ENCODE measurements around the gene BHLHE40.
"Not testable (repeated sequence)": the region's sequence is repeated elsewhere in the genome, so short reads cannot be mapped to it uniquely, and the experiment has no call there.

The BHLHE40 gene

GRCh38 chr3:4979428-4980228 is at the start of gene BHLHE40:
BHLHE40 (plus strand) TSS chr3:4979437; CDS start chr3:4979719, 282 bp downstream.
- no peak for DNase-seq

- no peak for DNase-seq
These were observed 48.7 kb upstream of the BHLHE40 start for GRCh38 chr3:4930501-4930900.

GRCh38 chr3:4934050-4934449 is 45.2 kb upstream of the BHLHE40 start:
- no peak for DNase-seq

GRCh38 chr3:4935347-4935746 is 43.9 kb upstream of the BHLHE40 start:
- DNase-seq, result no peak

GRCh38 chr3:4936982-4937614 is 42.1 kb upstream of the BHLHE40 start:
- DNase-seq, result no peak

- DNase-seq, result no peak
These were observed 40.8 kb upstream of the BHLHE40 start for GRCh38 chr3:4938281-4938982.

GRCh38 chr3:4939276-4939675 is 40.0 kb upstream of the BHLHE40 start:
- DNase-seq, result no peak

- no peak for DNase-seq
These were observed 38.3 kb upstream of the BHLHE40 start for GRCh38 chr3:4940985-4941384.

- DNase-seq, result no peak
These were observed 35.7 kb upstream of the BHLHE40 start for GRCh38 chr3:4943549-4943948.

- no peak for DNase-seq
These were observed 33.9 kb upstream of the BHLHE40 start for GRCh38 chr3:4945324-4945723.

- DNase-seq, result no peak
These were observed 32.2 kb upstream of the BHLHE40 start for GRCh38 chr3:4947028-4947427.

- DNase-seq, result no peak
These were observed 30.8 kb upstream of the BHLHE40 start for GRCh38 chr3:4948395-4948794.

- DNase-seq, result no peak
These were observed 30.2 kb upstream of the BHLHE40 start for GRCh38 chr3:4949004-4949403.

- DNase-seq, result no peak
These were observed 29.6 kb upstream of the BHLHE40 start for GRCh38 chr3:4949659-4950058.

- no peak for DNase-seq
These were observed 28.9 kb upstream of the BHLHE40 start for GRCh38 chr3:4950351-4950784.

- DNase-seq, result no peak
These were observed 28.3 kb upstream of the BHLHE40 start for GRCh38 chr3:4950948-4951347.

GRCh38 chr3:4953119-4953518 is 26.1 kb upstream of the BHLHE40 start:
- peak; percentile 20 for DNase-seq

GRCh38 chr3:4954256-4955000 is 24.8 kb upstream of the BHLHE40 start:
- no peak for DNase-seq

GRCh38 chr3:4956099-4956498 is 23.1 kb upstream of the BHLHE40 start:
- DNase-seq, result no peak

- no peak for DNase-seq
These were observed 22.5 kb upstream of the BHLHE40 start for GRCh38 chr3:4956738-4957137.

GRCh38 chr3:4957978-4958377 is 21.3 kb upstream of the BHLHE40 start:
- DNase-seq, result no peak

- DNase-seq, result no peak
These were observed 20.1 kb upstream of the BHLHE40 start for GRCh38 chr3:4959180-4959579.

- DNase-seq, result not testable (repeated sequence)
These were observed 17.4 kb upstream of the BHLHE40 start for GRCh38 chr3:4961865-4962264.

Data from NCI-H2029 (cell line).